GM13976 (cell line): ENCODE results near the gene TTC34.
"Not testable (repeated sequence)": the region's sequence is repeated elsewhere in the genome, so short reads cannot be mapped to it uniquely, and the experiment has no call there.

Experiments
- DNase-seq: peaks from one replicate; pipeline ENCODE4 v3.0.0; 2012; ENCODE audit warnings: low spot score
- in situ Hi-C: fragments of 300-500 bp; cut with MboI; formaldehyde crosslinking; loops from one replicate; pipeline ENCODE4 v1.12.0; 2022; ENCODE audit warnings: low sequenced_read_pairs, mixed read lengths, inconsistent platforms; ENCODE audit not compliant: unreplicated experiment
- TF ChIP-seq, protein P1 (sequence below): IDR thresholded peaks from 2 replicates; pipeline ENCODE4 v1.5.1; 2012; ENCODE audit warnings: borderline replicate concordance, mild to moderate bottlenecking; ENCODE audit not compliant: insufficient read depth; ENCODE audit errors: extremely low read depth, missing control alignments, control extremely low read depth

TTC34 gene

DNA sequence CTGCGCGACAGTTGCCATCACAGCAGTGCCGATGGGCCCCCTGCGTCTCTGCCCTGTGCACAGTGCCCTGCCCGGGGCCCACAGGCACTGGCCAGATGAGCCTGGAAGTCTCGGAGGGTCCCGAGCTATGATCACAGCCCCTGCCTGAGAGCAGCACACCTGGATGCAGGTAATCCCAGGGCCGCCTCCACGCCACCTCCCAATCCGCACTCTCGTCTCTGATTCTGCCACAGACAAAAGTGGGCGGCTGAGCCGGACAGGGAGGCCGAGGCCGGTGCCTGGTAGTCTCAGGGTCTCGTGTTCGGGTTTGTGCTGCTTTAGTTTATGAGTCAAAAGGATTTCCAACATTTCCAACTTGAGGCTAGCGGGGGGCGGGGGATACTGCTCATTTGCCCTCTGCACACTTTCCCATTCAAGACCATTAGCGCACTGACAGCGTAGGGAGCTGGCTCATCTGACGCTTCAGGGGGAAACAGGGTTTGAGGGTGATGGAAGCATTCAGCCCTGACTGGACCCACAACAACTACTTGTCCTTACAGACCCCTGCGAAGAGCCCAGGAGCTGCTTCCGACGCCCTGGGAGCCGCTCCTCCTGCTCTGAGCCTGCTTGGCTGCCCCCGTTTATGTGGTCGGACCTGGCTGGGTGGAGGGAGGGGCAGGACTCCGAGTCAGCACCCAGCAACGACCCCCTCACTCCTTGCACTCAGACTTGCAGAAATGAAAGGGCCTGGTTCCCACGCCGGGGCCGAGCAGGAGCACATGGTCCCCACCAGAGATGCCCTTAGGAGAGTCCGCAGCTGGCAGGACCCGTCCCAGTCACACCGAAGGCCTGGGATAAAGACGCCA lies 1.8 kb upstream of the TTC34 start:
- TF ChIP-seq, protein P1, sequence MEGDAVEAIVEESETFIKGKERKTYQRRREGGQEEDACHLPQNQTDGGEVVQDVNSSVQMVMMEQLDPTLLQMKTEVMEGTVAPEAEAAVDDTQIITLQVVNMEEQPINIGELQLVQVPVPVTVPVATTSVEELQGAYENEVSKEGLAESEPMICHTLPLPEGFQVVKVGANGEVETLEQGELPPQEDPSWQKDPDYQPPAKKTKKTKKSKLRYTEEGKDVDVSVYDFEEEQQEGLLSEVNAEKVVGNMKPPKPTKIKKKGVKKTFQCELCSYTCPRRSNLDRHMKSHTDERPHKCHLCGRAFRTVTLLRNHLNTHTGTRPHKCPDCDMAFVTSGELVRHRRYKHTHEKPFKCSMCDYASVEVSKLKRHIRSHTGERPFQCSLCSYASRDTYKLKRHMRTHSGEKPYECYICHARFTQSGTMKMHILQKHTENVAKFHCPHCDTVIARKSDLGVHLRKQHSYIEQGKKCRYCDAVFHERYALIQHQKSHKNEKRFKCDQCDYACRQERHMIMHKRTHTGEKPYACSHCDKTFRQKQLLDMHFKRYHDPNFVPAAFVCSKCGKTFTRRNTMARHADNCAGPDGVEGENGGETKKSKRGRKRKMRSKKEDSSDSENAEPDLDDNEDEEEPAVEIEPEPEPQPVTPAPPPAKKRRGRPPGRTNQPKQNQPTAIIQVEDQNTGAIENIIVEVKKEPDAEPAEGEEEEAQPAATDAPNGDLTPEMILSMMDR, result no peak
- no peak for DNase-seq
- in situ Hi-C loops, result no loop called here

DNA sequence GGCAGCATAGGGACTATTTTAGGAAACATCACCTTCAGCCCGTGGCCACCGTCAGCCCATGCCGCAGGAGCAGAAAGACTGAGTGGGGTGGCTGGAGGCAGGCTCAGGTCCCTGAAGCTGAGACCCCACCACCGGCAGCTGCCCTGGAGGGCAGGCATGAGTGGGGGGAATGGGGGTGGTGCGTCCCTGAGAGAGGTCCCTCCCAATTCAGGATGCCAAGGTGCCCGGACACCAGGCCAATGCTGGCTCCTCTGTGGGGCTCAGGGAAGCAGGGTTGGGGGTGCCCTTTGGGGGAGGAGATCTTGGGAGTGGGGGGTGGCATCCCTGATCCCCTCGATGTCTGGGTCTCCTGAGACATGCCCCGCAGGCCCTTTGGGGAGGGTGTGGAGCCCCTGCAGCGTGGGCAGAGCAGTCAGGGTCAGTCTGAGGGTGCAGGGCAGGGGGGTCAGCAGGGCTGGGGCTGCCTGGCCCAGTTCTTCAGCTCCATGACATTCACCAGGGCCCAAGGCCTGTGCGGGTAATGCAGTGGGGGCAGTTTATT lies 998 bp upstream of the TTC34 start:
- in situ Hi-C loops, result no loop called here
- no peak for DNase-seq
- TF ChIP-seq, protein P1, result no peak

DNA sequence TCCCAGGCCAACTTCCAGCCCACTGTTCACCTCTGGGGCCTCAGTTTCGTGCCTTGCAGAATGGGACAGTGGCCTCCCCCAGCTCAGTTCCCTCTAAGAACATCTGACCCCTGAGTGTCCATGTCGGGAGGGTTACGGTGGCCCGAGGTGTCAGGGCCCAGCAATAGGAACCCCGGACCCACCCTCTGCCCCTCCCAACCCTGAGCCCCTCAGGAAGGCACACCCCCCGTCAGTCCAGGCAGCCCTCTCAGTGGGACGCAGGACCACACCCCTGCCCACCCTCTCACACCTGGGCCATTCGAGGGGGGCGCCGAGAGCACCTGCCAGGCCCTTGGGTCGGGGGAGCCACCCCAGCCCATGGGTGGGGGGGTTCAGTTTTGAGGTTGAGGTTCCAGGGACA lies 447 bp downstream of the TTC34 start:
- DNase-seq, result no peak
- in situ Hi-C loops, result no loop called here
- TF ChIP-seq, protein P1, result no peak

DNA sequence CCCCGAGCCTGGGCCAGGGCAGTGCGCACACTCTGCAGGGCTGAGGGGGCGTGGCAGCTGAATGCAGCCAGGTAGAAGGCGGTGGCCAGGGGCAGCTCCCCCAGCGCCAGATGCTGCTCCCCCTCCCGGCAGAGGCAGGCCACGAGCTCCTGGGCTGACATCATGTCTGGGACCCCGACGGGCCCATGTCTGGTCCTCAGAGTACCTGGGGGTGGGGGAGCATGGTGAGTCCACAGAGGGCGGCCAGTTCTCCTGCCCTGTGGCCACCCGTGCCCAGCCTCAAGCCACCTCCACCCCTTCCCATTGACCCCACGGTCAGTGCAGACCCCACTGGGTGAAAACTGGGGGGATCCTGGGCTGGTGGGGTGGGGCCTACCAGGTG lies 838 bp downstream of the TTC34 start:
- in situ Hi-C loops, result no loop called here
- DNase-seq, result no peak
- TF ChIP-seq, protein P1, result no peak

DNA sequence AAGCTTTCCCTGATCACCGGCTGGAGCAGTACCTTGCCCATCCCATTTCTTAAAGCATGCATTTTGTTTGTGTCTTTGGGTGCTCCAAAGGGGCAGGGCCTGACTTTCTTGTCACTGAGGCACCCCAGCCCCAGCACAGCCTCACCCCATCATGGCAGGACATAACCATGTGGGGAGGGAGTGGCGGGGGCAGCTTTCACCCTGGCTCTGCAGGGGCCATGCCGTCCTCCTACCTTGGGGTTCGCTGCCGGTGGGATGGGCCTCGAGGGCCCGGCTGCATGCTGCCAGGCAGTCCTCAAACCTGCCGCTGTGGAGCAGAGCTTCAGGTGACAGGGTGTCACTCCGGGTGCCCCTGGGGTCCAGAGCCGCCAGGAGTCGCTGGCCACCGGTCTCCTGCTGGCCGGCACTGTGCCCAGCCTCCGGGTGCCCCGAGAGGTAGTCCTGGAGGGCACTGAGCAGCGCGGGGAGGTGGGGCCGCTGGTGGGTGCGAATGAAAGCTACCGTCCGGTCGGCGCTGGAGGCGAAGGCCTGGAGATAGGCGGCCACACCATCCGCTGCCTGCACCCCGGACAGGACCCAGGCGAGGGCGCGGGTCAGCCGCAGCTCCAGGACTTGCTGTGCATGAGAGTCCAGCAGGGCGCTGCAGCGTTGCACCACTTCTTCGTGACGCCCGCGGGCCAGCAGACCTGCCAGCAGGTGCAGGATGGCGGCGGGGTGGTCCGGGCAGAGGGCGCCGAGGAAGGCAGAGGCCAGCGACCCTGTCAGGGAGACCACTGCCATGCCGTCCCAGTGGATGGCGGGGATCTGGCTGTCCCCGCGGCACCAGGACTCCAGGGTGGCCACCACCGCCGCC lies 1.5 kb downstream of the TTC34 start:
- DNase-seq, result no peak
- in situ Hi-C loops, result no loop called here
- TF ChIP-seq, protein P1, result no peak

DNA sequence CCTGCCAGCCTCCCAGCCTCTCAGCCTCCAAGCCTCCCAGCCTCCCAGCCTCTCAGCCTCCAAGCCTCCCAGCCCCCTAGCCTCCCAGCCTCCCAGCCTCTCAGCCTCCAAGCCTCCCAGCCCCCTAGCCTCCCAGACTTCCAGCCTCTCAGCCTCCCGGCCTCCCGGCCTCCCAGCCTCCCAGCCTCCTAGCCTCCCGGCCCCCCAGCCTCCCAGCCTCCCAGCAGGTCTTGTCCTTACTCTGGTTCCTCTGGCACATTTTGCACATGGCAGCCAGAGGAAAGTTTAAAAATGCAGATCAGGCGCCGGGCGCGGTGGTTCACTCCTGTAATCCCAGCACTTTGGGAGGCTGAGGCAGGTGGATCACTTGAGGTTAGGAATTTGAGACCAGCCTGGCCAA lies 2.5 kb downstream of the TTC34 start:
- DNase-seq, in situ Hi-C loops: not testable (repeated sequence)

DNA sequence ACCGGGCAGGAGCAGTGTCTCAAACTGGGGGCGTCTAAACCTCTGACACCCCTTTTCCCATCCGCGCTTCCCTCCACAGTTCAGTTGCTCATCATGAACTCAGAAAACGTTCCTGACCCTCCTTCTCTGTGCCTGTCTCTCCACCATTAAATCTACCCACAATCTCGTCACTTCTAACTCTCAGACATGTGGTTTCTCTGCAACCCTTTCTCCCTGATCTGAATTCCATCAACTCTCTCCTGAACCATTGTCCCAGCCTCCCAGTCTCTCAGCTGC lies 3.8 kb downstream of the TTC34 start:
- DNase-seq, result no peak
- TF ChIP-seq, protein P1, result no peak
- in situ Hi-C loops, result no loop called here
